ENCODE data around the gene CDH4. TPM values are rescaled to one million over a fixed set of nuclear protein-coding genes. Genes with fewer than 3 reads are reported as not detected.

Gene CDH4
- total and polyA plus RNA-seq, 2 donors (not counting 3 experiments of a cell fraction or from before 2014, with no cell fraction given): 0.17 to 0.51 TPM

DNA sequence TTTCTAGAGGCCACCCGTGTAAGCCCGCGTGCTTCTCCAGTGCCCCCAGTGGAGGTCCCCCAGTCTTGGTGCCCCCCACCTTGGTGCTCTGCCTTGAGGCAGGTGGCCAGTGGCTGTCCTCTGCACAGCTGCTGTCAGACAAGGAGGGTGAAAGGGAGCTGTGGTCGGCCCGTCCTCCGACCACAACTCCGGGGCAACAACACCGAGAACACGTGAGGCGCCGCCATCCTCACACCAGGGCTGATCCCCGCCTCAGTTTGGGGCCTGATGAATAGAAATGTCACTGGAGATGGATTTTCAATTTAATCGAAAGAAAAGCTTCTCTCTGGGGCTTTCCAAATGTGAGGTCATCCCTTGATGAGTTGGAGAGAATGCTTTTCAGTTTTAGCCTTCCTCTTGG, 304.6 kb downstream of the CDH4 start:
- no peaks in the 10 kb centered on the region for H4K20me1 ChIP-seq (replicated peaks; ENCODE audit: control insufficient read depth, extremely low read depth, insufficient read depth, low read length)
- H3K4me3 ChIP-seq (replicated peaks in 1 of 3; ENCODE audit: insufficient read depth in 1 of 3, low read depth in 1 of 3, low read length in 3 of 3): no peak overlapping the region
- no peaks in the 10 kb centered on the region for H3K36me3 ChIP-seq (ENCODE audit: control insufficient read depth in 2 of 2, extremely low read depth in 1 of 2, insufficient read depth in 2 of 2, low read length in 2 of 2)
- intact Hi-C loops (cut with micrococcal nuclease): no loop called here
- DNase-seq (ENCODE audit: low read depth, low spot score) (no peak), FAIRE-seq (no peak)
- CTCF ChIA-PET: no interaction called here
- no peaks in the 10 kb centered on the region for H3K9me1 ChIP-seq (replicated peaks; ENCODE audit: control insufficient read depth, extremely low read depth, insufficient read depth, low read length)
- no peaks in the 10 kb centered on the region for H3K27me3 ChIP-seq (ENCODE audit: control insufficient read depth in 2 of 2, insufficient read depth in 2 of 2, low read length in 2 of 2)
- H3K9me3 ChIP-seq (replicated peaks; ENCODE audit: control insufficient read depth, insufficient read depth, low read length): peaks cover 11% of the 10 kb centered on the region
- no peak overlapping the region for H3K4me2 ChIP-seq (ENCODE audit: insufficient read depth, low read length)
- H3K9ac ChIP-seq (replicated peaks; ENCODE audit: extremely low read depth, insufficient read depth, low read length): no peak overlapping the region
- dilution Hi-C loops (cut with MboI; ENCODE audit: extremely low pct_ligation_motif_present, low sequenced_read_pairs): no loop called here
- H3K27ac ChIP-seq (ENCODE audit: insufficient read depth, low read depth, low read length): no peak overlapping the region
- BruUV-seq (replicated peaks): no TSS peak
- TF ChIP-seq POLR2A (IDR thresholded peaks at IDR 0.05; ENCODE audit: low read depth, low read length): no peak
- TF ChIP-seq, protein P1, sequence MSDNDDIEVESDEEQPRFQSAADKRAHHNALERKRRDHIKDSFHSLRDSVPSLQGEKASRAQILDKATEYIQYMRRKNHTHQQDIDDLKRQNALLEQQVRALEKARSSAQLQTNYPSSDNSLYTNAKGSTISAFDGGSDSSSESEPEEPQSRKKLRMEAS (IDR thresholded peaks at IDR 0.05; ENCODE audit: insufficient read depth, insufficient read length): no peak
- no peak for TF ChIP-seq GATA2 (IDR thresholded peaks at IDR 0.05; ENCODE audit: insufficient read depth, insufficient read length, low read depth, low read length)
- no peak for TF ChIP-seq MYC (IDR thresholded peaks at IDR 0.05; ENCODE audit: low read depth, low read length)
- no peak for TF ChIP-seq FOS (IDR thresholded peaks at IDR 0.05; ENCODE audit: borderline replicate concordance, insufficient read depth, low read length)
- TF ChIP-seq EZH2 (IDR thresholded peaks at IDR 0.05; ENCODE audit: borderline replicate concordance, low read depth, low read length, severe bottlenecking): no peak
- TF ChIP-seq POLR2AphosphoS5 (IDR thresholded peaks at IDR 0.05; ENCODE audit: insufficient read depth, low read depth, low read length): no peak
- TF ChIP-seq, protein P2, sequence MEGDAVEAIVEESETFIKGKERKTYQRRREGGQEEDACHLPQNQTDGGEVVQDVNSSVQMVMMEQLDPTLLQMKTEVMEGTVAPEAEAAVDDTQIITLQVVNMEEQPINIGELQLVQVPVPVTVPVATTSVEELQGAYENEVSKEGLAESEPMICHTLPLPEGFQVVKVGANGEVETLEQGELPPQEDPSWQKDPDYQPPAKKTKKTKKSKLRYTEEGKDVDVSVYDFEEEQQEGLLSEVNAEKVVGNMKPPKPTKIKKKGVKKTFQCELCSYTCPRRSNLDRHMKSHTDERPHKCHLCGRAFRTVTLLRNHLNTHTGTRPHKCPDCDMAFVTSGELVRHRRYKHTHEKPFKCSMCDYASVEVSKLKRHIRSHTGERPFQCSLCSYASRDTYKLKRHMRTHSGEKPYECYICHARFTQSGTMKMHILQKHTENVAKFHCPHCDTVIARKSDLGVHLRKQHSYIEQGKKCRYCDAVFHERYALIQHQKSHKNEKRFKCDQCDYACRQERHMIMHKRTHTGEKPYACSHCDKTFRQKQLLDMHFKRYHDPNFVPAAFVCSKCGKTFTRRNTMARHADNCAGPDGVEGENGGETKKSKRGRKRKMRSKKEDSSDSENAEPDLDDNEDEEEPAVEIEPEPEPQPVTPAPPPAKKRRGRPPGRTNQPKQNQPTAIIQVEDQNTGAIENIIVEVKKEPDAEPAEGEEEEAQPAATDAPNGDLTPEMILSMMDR (IDR thresholded peaks at IDR 0.05; ENCODE audit: extremely low read depth in 1 of 2, insufficient read depth in 1 of 2, low read depth in 1 of 2, low read length in 2 of 2): no peak
- no peak for TF ChIP-seq JUN (IDR thresholded peaks at IDR 0.05; ENCODE audit: borderline replicate concordance, insufficient read depth, insufficient read length, low read depth)
- no peaks in the 10 kb centered on the region for H3K79me2 ChIP-seq (ENCODE audit: control insufficient read depth, insufficient read depth, low read length)
- no peak overlapping the region for H2AFZ ChIP-seq (ENCODE audit: low read depth, low read length)
- H3K4me1 ChIP-seq (ENCODE audit: control insufficient read depth, extremely low read depth, insufficient read depth, low read length): no peaks in the 10 kb centered on the region
- POLR2A ChIA-PET: no interaction called here

Measured in endothelial cell of umbilical vein (primary cell).